Measurements from ENCODE around the gene YEATS4. TPM values are rescaled to one million over a fixed set of nuclear protein-coding genes. Genes with fewer than 3 reads are reported as not detected.

Gene YEATS4
- total RNA-seq, 1 donor from 2014 or later, result 37.9 TPM

DNA sequence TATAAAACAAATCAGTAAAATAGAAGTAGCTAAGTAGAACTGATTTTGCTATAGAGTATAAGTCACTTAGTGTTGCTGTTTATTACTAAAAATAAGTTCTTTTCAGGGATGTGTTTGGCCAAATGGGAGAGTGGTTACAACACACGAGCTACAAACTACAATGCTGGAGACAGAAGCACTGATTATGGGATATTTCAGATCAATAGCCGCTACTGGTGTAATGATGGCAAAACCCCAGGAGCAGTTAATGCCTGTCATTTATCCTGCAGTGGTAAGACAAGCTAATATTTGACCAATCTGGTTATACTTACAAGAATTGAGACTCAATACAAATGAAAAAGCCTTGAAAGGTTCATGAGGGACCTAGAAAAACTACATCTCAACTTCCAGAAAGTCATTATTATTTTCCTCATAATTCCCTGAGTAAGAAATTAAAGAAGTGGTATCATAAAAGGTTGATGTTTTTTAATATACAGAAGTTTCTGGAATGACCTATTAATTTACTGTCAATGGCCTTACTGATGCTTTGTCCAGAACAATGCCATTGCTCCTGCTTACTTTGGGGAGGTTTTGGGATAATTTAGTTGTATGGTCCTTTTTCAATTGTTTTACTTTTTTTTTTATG, 9.4 kb upstream of the YEATS4 start:
- Mint-ChIP-seq H3K36me3 (ENCODE audit: low read depth) (no peaks in the 10 kb centered on the region), H3K9me3 (no peaks in the 10 kb centered on the region), H3K4me3 (no peak overlapping the region), H3K27ac (no peak overlapping the region), H3K4me1 (no peaks in the 10 kb centered on the region), H3K27me3 (peaks cover 20% of the 10 kb centered on the region)
- no peak for DNase-seq
- intact Hi-C loops (cut with micrococcal nuclease), result no loop called here

DNA sequence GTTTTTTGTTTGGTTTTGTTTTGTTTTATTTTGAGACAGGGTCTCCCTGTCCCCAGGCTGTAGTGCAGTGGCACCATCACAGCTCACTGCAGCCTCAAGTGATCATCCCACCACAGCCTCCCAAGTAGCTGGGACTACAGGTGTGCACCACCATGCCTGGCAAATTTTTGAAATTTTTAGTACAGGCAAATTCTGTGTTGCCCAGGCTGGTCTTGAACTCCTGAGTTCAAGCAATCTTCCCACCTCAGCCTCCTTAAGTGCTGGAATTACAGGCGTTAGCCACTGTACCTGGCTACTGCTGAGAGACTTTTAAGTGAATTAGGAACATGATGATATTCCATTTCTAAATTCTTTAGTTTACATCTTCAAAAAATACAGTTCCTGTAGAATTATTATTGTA, 8.8 kb upstream of the YEATS4 start:
- DNase-seq, result no peak
- Mint-ChIP-seq H3K9me3 (no peaks in the 10 kb centered on the region), H3K36me3 (ENCODE audit: low read depth) (no peaks in the 10 kb centered on the region), H3K4me1 (no peaks in the 10 kb centered on the region), H3K27ac (no peak overlapping the region), H3K27me3 (peaks cover 24% of the 10 kb centered on the region), H3K4me3 (no peak overlapping the region)
- intact Hi-C loops (cut with micrococcal nuclease), result no loop called here

DNA sequence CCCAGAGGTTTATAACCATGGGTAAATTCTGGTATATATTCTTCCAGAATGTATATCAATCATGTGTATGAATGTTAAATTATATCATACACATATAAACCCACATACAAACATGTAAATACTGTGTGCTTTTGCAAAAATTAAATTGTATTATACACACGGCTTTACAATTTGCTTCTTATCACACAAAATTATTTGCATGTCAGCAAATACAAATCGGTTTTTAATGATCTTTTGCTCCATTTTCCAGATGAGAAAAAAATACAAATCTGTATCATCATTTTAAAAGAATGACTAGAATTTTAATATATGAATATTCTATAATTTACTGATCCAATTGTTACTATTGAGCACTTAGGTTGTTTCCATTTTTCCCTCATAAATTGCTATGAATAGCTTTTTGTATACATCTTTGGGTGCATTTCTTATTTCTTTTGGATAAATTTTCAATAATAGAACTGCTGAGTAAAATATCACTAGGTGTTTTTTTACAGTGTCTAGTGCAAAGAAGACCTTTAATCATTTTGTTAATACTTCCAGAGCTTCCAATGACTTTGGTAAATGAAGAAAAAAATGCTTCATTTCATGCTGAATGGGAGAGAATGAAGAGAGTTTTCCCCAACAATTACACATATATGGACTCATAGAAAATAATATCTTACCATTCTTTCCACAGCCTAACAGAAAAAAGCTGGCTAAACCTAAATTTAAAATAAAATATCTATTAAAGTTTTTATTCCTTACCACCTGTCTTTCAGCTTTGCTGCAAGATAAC, 7.9 kb upstream of the YEATS4 start:
- Mint-ChIP-seq H3K9me3 (no peaks in the 10 kb centered on the region), H3K4me1 (no peaks in the 10 kb centered on the region), H3K36me3 (ENCODE audit: low read depth) (no peaks in the 10 kb centered on the region), H3K27ac (no peak overlapping the region), H3K4me3 (no peak overlapping the region), H3K27me3 (peaks cover 24% of the 10 kb centered on the region)
- intact Hi-C loops (cut with micrococcal nuclease), result no loop called here
- no peak for DNase-seq

DNA sequence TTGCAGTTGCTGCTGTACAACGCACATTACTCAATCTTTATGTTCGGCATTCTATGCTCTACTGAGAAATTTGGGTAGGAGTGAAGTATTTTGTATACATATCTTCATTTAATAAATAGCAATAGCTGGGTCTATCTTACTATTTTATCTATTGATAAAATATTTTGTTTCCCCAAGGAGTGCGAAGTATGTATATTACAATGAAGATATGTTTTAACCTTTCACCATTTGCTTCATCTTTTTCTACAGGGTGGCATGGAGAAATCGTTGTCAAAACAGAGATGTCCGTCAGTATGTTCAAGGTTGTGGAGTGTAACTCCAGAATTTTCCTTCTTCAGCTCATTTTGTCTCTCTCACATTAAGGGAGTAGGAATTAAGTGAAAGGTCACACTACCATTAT, 6.6 kb upstream of the YEATS4 start:
- Mint-ChIP-seq H3K36me3 (ENCODE audit: low read depth) (no peaks in the 10 kb centered on the region), H3K4me1 (peaks cover 3% of the 10 kb centered on the region), H3K27ac (no peak overlapping the region), H3K9me3 (no peaks in the 10 kb centered on the region), H3K27me3 (peaks cover 24% of the 10 kb centered on the region), H3K4me3 (no peak overlapping the region)
- no peak for DNase-seq
- intact Hi-C loops (cut with micrococcal nuclease), result no loop called here

DNA sequence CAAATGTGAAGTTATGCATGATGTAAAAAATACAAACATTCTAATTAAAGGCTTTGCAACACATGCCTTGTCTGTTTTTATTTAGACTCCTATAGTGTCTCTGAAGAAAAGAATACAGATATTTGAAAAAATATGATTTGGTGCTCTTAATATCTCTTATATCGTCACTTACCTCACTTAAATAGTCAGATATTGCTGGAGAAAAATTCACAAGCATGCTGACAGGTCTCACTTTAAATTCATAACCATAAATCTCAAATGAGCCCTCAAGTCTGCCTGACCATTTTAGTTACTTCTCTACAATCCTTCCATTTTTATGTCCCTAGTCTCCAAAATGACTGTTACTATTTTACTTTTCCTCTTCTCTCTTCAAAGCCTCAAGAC, 5.4 kb upstream of the YEATS4 start:
- intact Hi-C loops (cut with micrococcal nuclease), result no loop called here
- no peak for DNase-seq
- Mint-ChIP-seq H3K4me3 (no peak overlapping the region), H3K27me3 (peaks cover 20% of the 10 kb centered on the region), H3K36me3 (ENCODE audit: low read depth) (no peaks in the 10 kb centered on the region), H3K27ac (no peak overlapping the region), H3K9me3 (no peaks in the 10 kb centered on the region), H3K4me1 (peaks cover 8% of the 10 kb centered on the region)

DNA sequence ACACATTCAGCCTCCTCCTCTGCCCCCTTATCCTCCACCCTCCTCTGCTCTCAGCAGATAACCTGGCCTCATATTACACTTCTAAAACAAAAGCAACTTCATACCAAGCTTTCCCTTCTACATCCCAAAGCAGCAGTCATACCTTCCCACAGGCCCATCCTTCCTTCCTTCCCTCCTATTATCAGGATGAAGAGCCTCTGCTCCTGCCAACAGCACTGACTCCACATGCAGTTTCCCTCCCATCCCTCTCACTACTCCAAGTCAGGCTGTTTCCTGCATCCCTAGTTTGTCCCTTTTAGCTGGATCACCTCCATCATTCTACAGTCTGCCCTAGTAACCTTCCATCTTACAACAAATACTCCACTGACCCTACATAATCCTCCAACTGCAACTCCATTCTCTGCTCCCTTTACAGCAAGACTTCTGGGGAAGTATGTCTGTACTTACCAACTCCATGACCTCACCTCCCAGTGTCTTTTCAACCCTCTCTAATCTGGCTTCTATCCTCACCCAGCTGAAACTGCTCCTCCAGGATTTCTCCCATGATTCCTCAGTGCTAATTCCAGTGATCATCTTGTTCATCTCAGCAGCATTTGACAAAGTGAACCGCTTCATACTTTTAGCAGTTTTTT, 4.9 kb upstream of the YEATS4 start:
- Mint-ChIP-seq H3K4me1 (peaks cover 12% of the 10 kb centered on the region), H3K27ac (no peak overlapping the region), H3K36me3 (ENCODE audit: low read depth) (no peaks in the 10 kb centered on the region), H3K4me3 (no peak overlapping the region), H3K9me3 (no peaks in the 10 kb centered on the region), H3K27me3 (peaks cover 20% of the 10 kb centered on the region)
- no peak for DNase-seq
- intact Hi-C loops (cut with micrococcal nuclease), result loop anchor here (5.0 kb wide), 1 partner anchor 888 kb away; the partner anchor contains the start of gene CNOT2

DNA sequence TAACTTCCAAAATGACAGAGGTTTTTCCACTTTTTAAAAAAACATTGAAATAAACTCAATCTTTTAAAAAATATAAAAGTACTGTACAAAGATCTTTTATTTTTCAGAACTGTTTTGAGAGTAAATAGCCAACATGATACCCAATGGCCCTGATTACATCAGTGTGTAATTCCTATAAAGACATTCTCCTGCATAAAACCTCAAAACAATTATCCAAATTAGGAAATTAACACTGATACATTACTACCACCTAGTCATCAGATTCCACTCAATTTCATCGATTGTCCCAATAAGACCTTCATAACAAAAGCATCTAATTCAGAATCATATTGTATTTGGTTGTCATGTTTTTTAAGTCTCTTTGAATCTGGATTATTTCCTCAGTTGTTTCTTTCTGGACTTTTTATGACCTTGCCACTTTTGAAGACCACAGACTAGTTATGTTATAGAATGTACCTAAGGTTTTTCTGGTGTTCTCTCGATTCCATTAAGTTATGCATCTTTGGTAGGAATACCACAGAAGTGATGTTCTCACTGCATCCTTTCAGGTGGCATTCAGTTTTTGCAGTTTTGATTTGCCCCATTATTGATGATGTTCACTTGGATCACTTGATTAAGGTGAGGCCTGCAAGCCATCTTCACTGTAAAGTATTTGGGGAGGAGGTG, 4.0 kb upstream of the YEATS4 start:
- H3K4me1 Mint-ChIP-seq, result peaks cover 16% of the 10 kb centered on the region
- H3K36me3 Mint-ChIP-seq (ENCODE audit: low read depth), result peaks cover 5% of the 10 kb centered on the region
- no peaks in the 10 kb centered on the region for H3K9me3 Mint-ChIP-seq
- peaks cover 16% of the 10 kb centered on the region for H3K27me3 Mint-ChIP-seq
- no peak overlapping the region for H3K27ac Mint-ChIP-seq
- intact Hi-C loops (cut with micrococcal nuclease), result loop anchor here (2.0 to 5.0 kb wide), 2 partner anchors 115 to 887 kb away; partner anchors contain the start of genes CNOT2 and FRS2
- no peak overlapping the region for H3K4me3 Mint-ChIP-seq
- no peak for DNase-seq

DNA sequence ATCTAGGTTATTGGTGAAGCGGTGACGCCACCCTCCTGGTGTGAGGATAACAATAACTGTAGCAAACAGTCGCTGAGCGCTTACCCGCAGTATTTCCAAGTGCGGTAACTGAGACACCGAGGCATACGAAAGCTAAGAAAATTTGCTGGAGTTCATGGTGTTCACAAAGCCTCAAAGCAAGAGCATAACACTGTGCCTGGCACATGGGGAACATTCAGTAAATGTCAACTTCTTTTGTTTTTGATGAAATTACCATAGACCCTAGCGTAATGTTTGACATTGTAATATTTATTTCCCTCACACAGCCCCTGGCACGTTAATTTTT, 767 bp downstream of the YEATS4 start:
- intact Hi-C loops (cut with micrococcal nuclease), result loop anchor here (2.0 kb wide), 1 partner anchor 122 kb away; the partner anchor contains the start of gene CPSF6
- Mint-ChIP-seq H3K9me3 (no peaks in the 10 kb centered on the region), H3K4me3 (peak overlapping the region; percentile 93), H3K27ac (peak overlapping the region; percentile 98), H3K27me3 (peaks cover 4% of the 10 kb centered on the region), H3K36me3 (ENCODE audit: low read depth) (peaks cover 18% of the 10 kb centered on the region), H3K4me1 (peaks cover 27% of the 10 kb centered on the region)
- no peak for DNase-seq

DNA sequence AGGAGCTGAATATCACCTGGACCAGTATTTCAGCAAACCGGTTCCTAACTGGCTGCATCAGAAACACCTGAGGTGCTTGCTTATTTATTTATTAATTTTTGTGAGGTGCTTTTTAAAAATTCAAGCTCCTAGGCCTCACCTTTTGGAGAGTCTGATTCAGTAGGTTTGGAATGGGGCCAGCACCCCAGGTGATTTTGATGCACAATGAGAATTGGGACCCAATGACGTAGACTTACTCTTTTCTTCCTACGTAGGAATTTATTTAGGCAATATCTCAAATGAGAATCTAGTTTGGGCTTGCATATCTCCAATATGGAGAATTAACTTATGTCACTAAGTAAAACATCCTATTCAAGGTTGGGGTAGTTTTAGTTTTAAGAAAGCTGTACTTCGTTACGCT, 7.3 kb downstream of the YEATS4 start:
- H3K27ac Mint-ChIP-seq, result no peak overlapping the region
- peaks cover 50% of the 10 kb centered on the region for H3K36me3 Mint-ChIP-seq (ENCODE audit: low read depth)
- H3K27me3 Mint-ChIP-seq, result no peaks in the 10 kb centered on the region
- intact Hi-C loops (cut with micrococcal nuclease), result no loop called here
- no peaks in the 10 kb centered on the region for H3K9me3 Mint-ChIP-seq
- peaks cover 27% of the 10 kb centered on the region for H3K4me1 Mint-ChIP-seq
- H3K4me3 Mint-ChIP-seq, result no peak overlapping the region
- DNase-seq, result no peak

DNA sequence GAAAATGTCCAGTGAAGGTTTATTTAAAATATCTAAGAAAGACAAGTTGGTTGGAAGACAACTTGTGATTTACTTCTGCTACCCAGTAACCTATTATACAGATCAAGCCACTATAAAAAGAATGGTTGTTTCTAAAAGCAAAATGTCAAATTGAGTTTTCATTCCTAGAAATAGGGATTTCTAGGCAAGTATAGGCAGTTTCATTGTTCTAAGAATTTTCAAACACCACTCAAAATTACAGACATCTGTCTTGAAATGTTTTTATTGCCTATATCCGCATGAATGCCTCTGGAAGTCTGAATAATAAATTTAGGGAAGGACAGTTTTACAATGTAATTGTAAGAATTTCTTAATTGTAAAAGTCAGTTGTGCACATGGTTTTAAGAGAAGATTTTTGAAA, 8.6 kb downstream of the YEATS4 start:
- intact Hi-C loops (cut with micrococcal nuclease), result no loop called here
- H3K27ac Mint-ChIP-seq, result no peak overlapping the region
- no peak for DNase-seq
- H3K36me3 Mint-ChIP-seq (ENCODE audit: low read depth), result peaks cover 60% of the 10 kb centered on the region
- no peaks in the 10 kb centered on the region for H3K9me3 Mint-ChIP-seq
- H3K27me3 Mint-ChIP-seq, result no peaks in the 10 kb centered on the region
- peaks cover 28% of the 10 kb centered on the region for H3K4me1 Mint-ChIP-seq
- no peak overlapping the region for H3K4me3 Mint-ChIP-seq

DNA sequence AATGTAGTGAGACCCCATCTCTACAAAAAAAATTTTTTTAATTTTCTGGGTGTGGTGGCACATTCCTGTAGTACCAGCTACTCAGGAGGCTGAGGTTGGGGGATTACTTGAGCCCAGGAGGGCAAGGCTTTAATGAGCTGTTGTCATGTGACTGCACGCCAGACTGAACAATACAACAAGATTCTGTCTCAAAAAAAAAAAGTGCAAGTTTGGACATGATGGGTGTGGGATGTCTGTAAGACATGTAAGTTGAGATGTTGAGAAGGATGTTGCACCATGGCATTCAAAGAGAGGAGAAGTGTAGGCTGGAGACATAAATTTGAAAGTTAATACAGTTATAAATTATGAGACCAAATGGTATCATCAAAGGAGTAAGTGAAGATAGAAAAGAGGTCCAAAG, 23.5 kb downstream of the YEATS4 start:
- Mint-ChIP-seq H3K4me3 (no peak overlapping the region), H3K4me1 (peaks cover 15% of the 10 kb centered on the region), H3K36me3 (ENCODE audit: low read depth) (peaks cover 39% of the 10 kb centered on the region), H3K27me3 (no peaks in the 10 kb centered on the region), H3K27ac (no peak overlapping the region), H3K9me3 (no peaks in the 10 kb centered on the region)
- DNase-seq, result no peak
- intact Hi-C loops (cut with micrococcal nuclease), result no loop called here

DNA sequence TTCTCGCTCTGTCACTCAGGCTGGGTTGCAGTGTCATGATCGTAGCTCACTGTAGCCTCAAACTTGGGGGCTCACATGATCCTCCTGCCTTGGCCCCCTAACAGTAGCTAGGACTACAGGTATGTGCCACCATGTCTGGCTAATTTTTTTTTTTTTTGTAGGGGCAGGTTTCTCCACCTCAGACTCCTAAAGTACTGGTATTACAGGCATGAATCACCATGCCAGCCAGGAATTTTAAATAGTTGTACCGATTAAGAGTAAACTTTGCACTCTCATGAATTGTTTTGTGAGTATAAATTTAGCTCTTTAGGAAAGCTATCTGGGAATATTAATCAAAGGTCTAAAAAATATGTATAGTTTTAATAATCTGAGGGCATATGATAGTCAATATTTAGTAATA, 25.5 kb downstream of the YEATS4 start:
- H3K27me3 Mint-ChIP-seq, result no peaks in the 10 kb centered on the region
- H3K9me3 Mint-ChIP-seq, result no peaks in the 10 kb centered on the region
- DNase-seq, result no peak
- intact Hi-C loops (cut with micrococcal nuclease), result no loop called here
- peaks cover 31% of the 10 kb centered on the region for H3K36me3 Mint-ChIP-seq (ENCODE audit: low read depth)
- no peak overlapping the region for H3K4me3 Mint-ChIP-seq
- peaks cover 15% of the 10 kb centered on the region for H3K4me1 Mint-ChIP-seq
- H3K27ac Mint-ChIP-seq, result no peak overlapping the region

DNA sequence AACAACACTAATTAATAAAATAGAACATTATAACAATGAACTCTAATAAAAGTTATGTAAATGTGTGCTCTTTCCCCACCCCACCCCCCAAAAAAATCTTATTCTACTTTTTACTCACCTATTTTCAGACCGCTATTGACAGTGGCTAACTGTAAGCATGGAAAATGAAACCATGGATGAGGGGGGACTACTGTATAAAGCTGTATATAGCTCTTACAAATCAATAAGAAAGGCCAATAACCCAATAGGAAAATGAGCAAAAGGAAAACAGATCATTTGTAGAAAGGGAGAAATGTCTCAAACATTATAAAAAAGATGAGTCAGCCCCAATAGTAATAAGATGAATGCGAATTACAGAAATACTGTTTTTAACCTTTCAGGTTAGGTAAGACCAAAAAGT, 27.4 kb downstream of the YEATS4 start:
- H3K27ac Mint-ChIP-seq, result no peak overlapping the region
- DNase-seq, result no peak
- peaks cover 37% of the 10 kb centered on the region for H3K36me3 Mint-ChIP-seq (ENCODE audit: low read depth)
- no peaks in the 10 kb centered on the region for H3K9me3 Mint-ChIP-seq
- H3K4me1 Mint-ChIP-seq, result peaks cover 15% of the 10 kb centered on the region
- no peaks in the 10 kb centered on the region for H3K27me3 Mint-ChIP-seq
- intact Hi-C loops (cut with micrococcal nuclease), result no loop called here
- no peak overlapping the region for H3K4me3 Mint-ChIP-seq

DNA sequence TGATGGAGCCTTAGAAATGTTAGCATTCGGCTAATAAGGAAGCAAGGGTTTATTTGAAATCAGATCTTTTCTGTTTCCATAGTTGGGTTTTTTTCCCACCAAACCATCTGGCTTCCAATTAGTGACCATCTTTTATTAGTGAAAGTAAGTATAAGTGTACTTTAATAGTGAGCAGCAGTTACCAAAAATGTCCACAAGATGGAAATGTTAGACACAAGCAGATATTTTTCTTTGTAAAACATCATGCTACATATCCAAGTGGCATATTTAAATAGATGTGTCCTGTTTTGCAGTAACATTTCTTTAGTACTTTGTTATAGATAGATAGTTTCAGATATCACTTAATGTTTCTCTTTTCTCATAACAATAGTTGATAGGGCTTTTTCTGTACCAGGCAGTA, 28.8 kb downstream of the YEATS4 start:
- Mint-ChIP-seq H3K4me3 (no peak overlapping the region), H3K27me3 (no peaks in the 10 kb centered on the region), H3K27ac (no peak overlapping the region), H3K4me1 (peaks cover 13% of the 10 kb centered on the region), H3K36me3 (ENCODE audit: low read depth) (peaks cover 37% of the 10 kb centered on the region), H3K9me3 (no peaks in the 10 kb centered on the region)
- no peak for DNase-seq
- intact Hi-C loops (cut with micrococcal nuclease), result no loop called here

Data from activated CD4-positive, alpha-beta T cell treated with anti-CD3 and anti-CD28 coated beads, Interleukin-2, amount 10 ng/mL, durations not matched to agents 24 days and 14 days (primary cell).